NCI-H1694 treated with DMSO at 0.1 percent for 48 hours (cell line): Measurements from ENCODE around the gene TOX3.

Experiments
- DNase-seq: peaks from one replicate; lab custom pipeline; 2025; lab: John Stamatoyannopoulos, UW

The TOX3 gene

GRCh38 chr16:52537516-52537915 lies 9.4 kb downstream of the TOX3 start:
- no peak for DNase-seq

GRCh38 chr16:52535076-52535475 lies 11.9 kb downstream of the TOX3 start:
- no peak for DNase-seq

GRCh38 chr16:52533296-52533695 lies 13.6 kb downstream of the TOX3 start:
- no peak for DNase-seq

GRCh38 chr16:52532384-52532783 lies 14.6 kb downstream of the TOX3 start:
- DNase-seq = no peak

GRCh38 chr16:52529226-52529625 lies 17.7 kb downstream of the TOX3 start:
- DNase-seq = no peak

GRCh38 chr16:52528393-52529065 lies 18.4 kb downstream of the TOX3 start:
- DNase-seq = no peak

GRCh38 chr16:52526830-52527229 lies 20.1 kb downstream of the TOX3 start:
- DNase-seq = no peak

- no peak for DNase-seq
Observed at GRCh38 chr16:52526116-52526828, 20.7 kb downstream of the TOX3 start.

GRCh38 chr16:52521570-52521969 lies 25.4 kb downstream of the TOX3 start:
- no peak for DNase-seq

- DNase-seq = no peak
Observed at GRCh38 chr16:52518884-52519283, 28.1 kb downstream of the TOX3 start.

- DNase-seq = no peak
Observed at GRCh38 chr16:52515068-52515671, 31.8 kb downstream of the TOX3 start.

GRCh38 chr16:52512297-52512987 lies 34.5 kb downstream of the TOX3 start:
- DNase-seq = no peak

- DNase-seq = no peak
Observed at GRCh38 chr16:52501746-52502145, 45.2 kb downstream of the TOX3 start.

- no peak for DNase-seq
Observed at GRCh38 chr16:52500963-52501362, 46.0 kb downstream of the TOX3 start.

- peak; percentile 3 for DNase-seq
Observed at GRCh38 chr16:52499060-52499440, 47.9 kb downstream of the TOX3 start.

- no peak for DNase-seq
Observed at GRCh38 chr16:52498328-52499059, 48.4 kb downstream of the TOX3 start.

GRCh38 chr16:52497067-52497816 lies 49.7 kb downstream of the TOX3 start:
- peak; percentile 94 for DNase-seq

GRCh38 chr16:52496051-52496876 lies 50.7 kb downstream of the TOX3 start:
- no peak for DNase-seq

- DNase-seq = no peak
Observed at GRCh38 chr16:52494621-52495020, 52.3 kb downstream of the TOX3 start.

- DNase-seq = no peak
Observed at GRCh38 chr16:52494145-52494544, 52.8 kb downstream of the TOX3 start.
